Activated naive CD4-positive, alpha-beta T cell (primary cell): Measurements from ENCODE around the gene UQCRFS1.
"Not testable (repeated sequence)": the region's sequence is repeated elsewhere in the genome, so short reads cannot be mapped to it uniquely, and the experiment has no call there.

Experiments
- DNase-seq, 4 experiments: peaks; one replicate each; lab custom pipeline; 2025; lab: John Stamatoyannopoulos, UW

UQCRFS1 gene

DNA sequence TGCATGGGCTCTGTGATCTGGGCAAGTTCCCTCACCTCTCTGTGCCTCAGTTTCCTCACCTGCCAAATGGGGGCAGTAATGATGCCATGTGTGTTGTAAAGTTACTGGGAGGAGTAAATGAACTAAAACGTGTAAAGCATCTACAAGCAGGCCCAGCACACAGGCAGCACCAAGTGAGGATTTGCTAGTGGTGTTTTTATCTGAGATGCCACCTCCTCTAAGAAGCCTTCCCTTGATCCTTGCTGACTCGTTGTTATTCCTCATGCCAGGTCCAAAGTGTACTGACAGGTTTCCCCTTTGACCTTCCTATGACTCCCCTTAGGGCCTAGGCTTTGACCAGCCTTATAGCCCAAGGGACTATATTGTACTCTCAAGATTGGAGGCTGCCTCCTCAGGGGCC, 1.5 kb upstream of the UQCRFS1 start:
- no peak for DNase-seq

GRCh38 chr19:29212356-29212647, 649 bp downstream of the UQCRFS1 start:
- DNase-seq = no peak

DNA sequence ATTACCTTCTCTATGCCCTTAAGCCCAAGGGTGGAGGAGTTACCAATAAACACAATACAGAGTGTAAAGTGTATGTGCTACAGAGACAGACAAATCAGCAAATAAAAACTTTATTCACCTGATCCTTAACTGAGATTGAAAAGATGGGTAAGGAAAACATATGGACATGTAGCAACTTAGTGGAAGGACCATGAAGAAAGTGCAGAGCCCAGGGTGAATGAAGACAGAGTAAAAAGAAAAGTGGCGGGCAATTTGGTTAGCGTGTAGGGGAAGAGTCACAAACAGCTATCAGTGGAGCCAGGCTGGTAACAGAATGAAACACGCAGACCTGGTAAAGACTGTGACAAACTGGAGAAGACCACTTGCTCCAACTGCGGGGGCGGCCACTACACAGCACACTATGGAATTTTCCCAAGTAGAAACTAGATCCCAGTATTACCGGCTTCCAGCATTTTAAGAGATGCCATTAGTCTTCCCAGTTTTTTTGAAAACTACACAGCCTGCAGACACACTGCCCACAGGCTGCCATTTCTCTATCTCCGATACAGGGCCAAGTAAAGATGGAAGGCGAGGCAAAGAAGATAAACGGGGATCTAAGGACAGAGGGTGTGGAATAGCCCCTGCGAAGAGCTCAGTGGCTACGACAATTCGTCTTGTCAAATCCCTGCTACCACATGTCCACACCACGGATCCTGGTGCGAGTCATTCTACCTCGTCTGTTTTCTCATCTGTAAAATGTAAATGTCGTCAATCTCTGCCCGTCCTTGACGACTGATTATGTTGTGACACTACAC, 1.2 kb downstream of the UQCRFS1 start:
- no peak for DNase-seq

- not testable (repeated sequence) for DNase-seq
These were observed 1.9 kb downstream of the UQCRFS1 start for GRCh38 chr19:29211041-29211440.

- DNase-seq = not testable (repeated sequence)
These were observed 2.4 kb downstream of the UQCRFS1 start for GRCh38 chr19:29210502-29210901.

DNA sequence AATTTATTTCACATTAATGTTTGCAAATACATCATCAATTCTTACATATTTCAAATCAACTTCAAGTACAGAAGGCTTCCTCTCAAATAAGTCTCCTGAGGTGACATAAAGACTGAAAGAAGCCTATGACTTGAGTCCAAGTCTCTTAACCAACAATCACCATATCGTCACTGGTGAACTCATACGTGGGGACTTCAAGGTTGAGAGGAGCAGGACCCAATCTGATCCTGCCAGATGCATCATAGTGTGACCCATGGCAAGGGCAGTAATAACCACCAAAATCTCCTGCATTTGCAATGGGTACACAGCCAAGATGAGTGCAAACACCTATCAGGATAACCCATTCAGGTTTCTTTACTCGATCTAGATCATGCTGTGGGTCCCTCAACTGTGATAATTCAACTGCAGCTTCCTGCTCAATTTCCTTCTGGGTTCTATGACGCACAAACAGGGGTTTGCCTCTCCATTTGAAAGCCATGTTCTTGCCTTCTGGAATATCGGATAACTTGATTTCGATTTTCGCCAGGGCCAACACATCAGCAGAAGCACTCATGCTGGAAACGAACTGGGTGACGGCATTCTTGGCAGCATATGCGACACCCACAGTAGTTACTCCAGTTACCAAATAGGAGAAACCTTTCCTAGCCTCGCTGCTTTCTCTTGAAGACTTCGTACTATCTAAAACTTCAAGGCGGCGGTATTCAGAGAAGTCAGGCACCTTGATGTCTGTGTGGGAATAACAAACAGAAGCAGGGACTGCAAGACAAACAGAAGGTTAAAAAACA, 5.4 kb downstream of the UQCRFS1 start:
- DNase-seq = not testable (repeated sequence)

GRCh38 chr19:29206453-29206852, 6.5 kb downstream of the UQCRFS1 start:
- DNase-seq = no peak

- DNase-seq = no peak
These were observed 10.7 kb downstream of the UQCRFS1 start for GRCh38 chr19:29202281-29202680.

DNA sequence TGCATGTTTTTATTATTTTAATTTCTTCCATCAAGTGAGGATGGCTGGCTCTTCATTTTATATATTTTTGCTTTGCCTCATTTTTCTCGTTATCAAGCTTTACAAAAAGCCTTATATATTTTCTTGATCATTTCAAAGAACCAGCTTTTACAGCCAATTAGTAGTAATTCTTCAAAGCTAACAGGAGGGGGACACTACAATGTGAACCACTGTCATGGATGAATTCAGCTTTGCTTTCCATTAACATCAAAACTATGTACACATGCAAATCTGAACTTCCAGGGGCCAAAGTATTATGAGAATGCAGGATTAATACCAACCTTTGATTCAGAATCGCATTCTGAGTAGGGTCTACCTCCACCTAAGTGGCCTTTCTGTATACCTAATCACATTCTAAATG, 11.1 kb downstream of the UQCRFS1 start:
- no peak for DNase-seq

DNA sequence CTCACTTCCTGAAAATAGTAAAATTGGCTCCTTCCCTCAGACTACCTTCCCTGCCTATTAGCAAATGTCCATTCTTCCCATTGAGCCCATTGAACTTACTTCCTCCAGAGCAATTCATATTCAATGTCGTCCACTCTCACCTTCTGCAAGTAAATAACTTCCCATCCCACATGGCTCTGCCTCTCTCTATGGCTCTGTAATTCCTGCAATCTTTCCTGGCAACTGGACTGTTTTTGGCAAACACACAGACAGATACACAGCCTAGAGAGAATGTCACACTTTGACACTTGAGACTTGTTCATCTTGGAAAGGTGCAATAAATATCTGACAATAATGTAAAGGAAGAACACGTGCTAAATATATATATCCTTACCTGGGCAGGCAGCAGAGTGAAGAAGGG, 18.3 kb downstream of the UQCRFS1 start:
- DNase-seq = no peak

- no peak for DNase-seq
These were observed 19.8 kb downstream of the UQCRFS1 start for GRCh38 chr19:29193155-29193554.

GRCh38 chr19:29191005-29191404, 21.9 kb downstream of the UQCRFS1 start:
- no peak for DNase-seq

GRCh38 chr19:29189033-29189360, 24.0 kb downstream of the UQCRFS1 start:
- no peak for DNase-seq

GRCh38 chr19:29188289-29189032, 24.5 kb downstream of the UQCRFS1 start:
- no peak for DNase-seq

- DNase-seq = no peak
These were observed 25.3 kb downstream of the UQCRFS1 start for GRCh38 chr19:29187676-29188075.

- no peak for DNase-seq
These were observed 27.5 kb downstream of the UQCRFS1 start for GRCh38 chr19:29185427-29185826.

DNA sequence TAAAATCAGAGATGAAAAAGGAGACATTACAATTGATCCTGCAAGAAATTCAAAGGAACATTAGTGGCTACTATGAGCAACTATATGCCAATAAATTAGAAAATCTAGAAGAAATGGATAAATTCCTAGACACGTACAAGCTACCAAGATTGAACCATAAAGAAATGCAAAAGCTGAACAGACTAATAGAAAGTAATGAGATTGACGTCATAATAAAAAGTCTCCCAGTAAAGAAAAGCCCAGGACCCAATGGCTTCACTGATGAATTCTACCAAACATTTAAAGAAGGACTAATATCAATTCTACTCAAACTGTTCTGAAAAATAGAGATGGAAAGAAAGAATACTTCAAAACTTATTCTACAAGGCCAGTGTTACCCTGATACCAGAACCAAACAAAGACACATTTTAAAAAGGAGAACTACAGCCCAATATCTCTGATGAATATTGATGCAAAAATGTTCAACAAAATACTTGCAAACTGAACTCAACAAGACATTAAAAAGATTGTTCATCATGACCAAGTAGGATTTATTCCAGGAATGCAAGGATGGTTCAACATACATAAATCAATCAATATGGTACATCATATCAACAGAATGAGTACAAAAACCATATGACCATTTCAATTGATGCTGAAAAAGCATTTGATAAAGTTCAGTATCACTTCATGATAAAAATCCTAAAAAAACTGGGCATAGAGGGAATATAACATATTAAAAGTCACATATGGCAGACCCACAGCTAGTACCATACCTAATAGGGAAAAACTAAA, 35.8 kb downstream of the UQCRFS1 start:
- DNase-seq = no peak

GRCh38 chr19:29173896-29174295, 39.1 kb downstream of the UQCRFS1 start:
- DNase-seq = no peak

DNA sequence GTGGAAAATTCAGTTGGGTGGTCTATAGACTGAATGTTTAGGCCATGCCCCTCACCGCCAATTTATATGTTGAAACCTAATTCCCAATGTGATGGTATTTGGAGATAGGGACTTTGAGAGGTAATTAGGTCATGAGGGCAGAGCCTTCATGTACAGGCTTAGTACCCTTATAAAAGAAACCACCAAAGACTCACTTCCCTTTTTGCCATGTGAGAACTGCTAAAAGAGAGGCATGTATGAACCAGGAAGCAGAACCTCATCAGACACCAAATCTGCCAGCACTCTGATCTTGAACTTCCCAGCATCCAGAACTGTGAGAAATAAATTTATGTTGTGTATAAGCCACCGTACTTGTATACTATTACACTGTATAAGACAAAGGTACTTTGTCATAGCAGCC, 40.6 kb downstream of the UQCRFS1 start:
- no peak for DNase-seq

GRCh38 chr19:29171525-29171924, 41.4 kb downstream of the UQCRFS1 start:
- no peak for DNase-seq

DNA sequence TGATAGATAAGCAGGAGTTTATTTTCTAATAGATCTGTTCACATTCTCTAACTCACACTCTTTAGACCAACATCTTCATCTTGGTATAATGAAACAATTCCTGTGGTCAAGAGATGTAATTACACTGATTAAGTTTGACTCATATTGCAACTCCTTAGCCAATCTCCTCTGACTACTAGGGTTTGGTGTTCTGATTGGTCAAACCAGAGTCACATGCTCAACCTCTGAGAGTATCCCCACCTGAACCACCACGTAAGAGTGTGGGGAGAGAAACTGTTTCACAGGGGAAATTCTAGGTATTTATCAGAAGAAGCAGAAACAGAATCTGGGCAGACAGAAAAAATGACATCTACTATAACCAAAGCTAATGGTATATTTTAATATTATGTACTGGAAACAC, 42.4 kb downstream of the UQCRFS1 start:
- no peak for DNase-seq

GRCh38 chr19:29162694-29163093, 50.3 kb downstream of the UQCRFS1 start:
- DNase-seq = no peak
